Measurements from ENCODE around the gene PDCD1LG2.

PDCD1LG2 gene

GRCh38 chr9:5609226-5609596, 98.9 kb downstream of the PDCD1LG2 start:
- peak overlapping the region; percentile 66 for H3K4me3 ChIP-seq (ENCODE audit: low read length)
- no peaks in the 10 kb centered on the region for H3K27me3 ChIP-seq (ENCODE audit: low read depth, low read length)
- no peaks in the 10 kb centered on the region; the same call in 1 of the 2 replicates for H3K79me2 ChIP-seq (ENCODE audit: low read length)
- H3K36me3 ChIP-seq (replicated peaks; ENCODE audit: low read depth, low read length), result no peaks in the 10 kb centered on the region
- peaks cover 25% of the 10 kb centered on the region for H3K4me1 ChIP-seq (ENCODE audit: low read length)
- H2AFZ ChIP-seq (ENCODE audit: low read depth, low read length), result peak overlapping the region; percentile 2; the same call in 1 of the 2 replicates
- H3K4me2 ChIP-seq (ENCODE audit: low read length), result peak overlapping the region; percentile 74
- TF ChIP-seq CTCF (IDR thresholded peaks at IDR 0.05; ENCODE audit: low read depth, low read length) (no peak), EZH2phosphoT487 (IDR thresholded peaks at IDR 0.05; ENCODE audit: low read depth) (no peak)
- no peaks in the 10 kb centered on the region for H4K20me1 ChIP-seq (ENCODE audit: insufficient read depth, low read length)
- H3K27ac ChIP-seq (ENCODE audit: low read length), result peak overlapping the region; percentile 2; the same call in 1 of the 2 replicates
- H3K9ac ChIP-seq (ENCODE audit: low read length), result peak overlapping the region; percentile 46
- H3K9me3 ChIP-seq (ENCODE audit: insufficient read depth, low read length), result no peaks in the 10 kb centered on the region

- no peak overlapping the region for H3K4me3 ChIP-seq (ENCODE audit: low read length)
- no peak overlapping the region for H3K27ac ChIP-seq (ENCODE audit: low read length)
- H3K4me2 ChIP-seq (ENCODE audit: low read length), result no peak overlapping the region
- no peaks in the 10 kb centered on the region for H3K9me3 ChIP-seq (ENCODE audit: insufficient read depth, low read length)
- peaks cover 4% of the 10 kb centered on the region for H3K79me2 ChIP-seq (ENCODE audit: low read length)
- H3K27me3 ChIP-seq (ENCODE audit: low read depth, low read length), result no peaks in the 10 kb centered on the region
- H3K4me1 ChIP-seq (ENCODE audit: low read length), result peaks cover 33% of the 10 kb centered on the region
- no peak overlapping the region for H2AFZ ChIP-seq (ENCODE audit: low read depth, low read length)
- no peak overlapping the region for H3K9ac ChIP-seq (ENCODE audit: low read length)
- H4K20me1 ChIP-seq (ENCODE audit: insufficient read depth, low read length), result no peaks in the 10 kb centered on the region
- TF ChIP-seq EZH2phosphoT487 (IDR thresholded peaks at IDR 0.05; ENCODE audit: low read depth) (no peak), CTCF (IDR thresholded peaks at IDR 0.05; ENCODE audit: low read depth, low read length) (no peak)
- H3K36me3 ChIP-seq (replicated peaks; ENCODE audit: low read depth, low read length), result peaks cover 4% of the 10 kb centered on the region
Observed at GRCh38 chr9:5610491-5610890, 100.2 kb downstream of the PDCD1LG2 start.

GRCh38 chr9:5611321-5612184, 101.2 kb downstream of the PDCD1LG2 start:
- Histone ChIP-seq H3K27ac (ENCODE audit: low read length) (no peak overlapping the region), H3K4me1 (ENCODE audit: low read length) (peaks cover 38% of the 10 kb centered on the region), H3K4me2 (ENCODE audit: low read length) (no peak overlapping the region), H2AFZ (ENCODE audit: low read depth, low read length) (no peak overlapping the region), H4K20me1 (ENCODE audit: insufficient read depth, low read length) (no peaks in the 10 kb centered on the region), H3K27me3 (ENCODE audit: low read depth, low read length) (no peaks in the 10 kb centered on the region), H3K9me3 (ENCODE audit: insufficient read depth, low read length) (no peaks in the 10 kb centered on the region), H3K4me3 (ENCODE audit: low read length) (no peak overlapping the region), H3K36me3 (replicated peaks; ENCODE audit: low read depth, low read length) (peaks cover 11% of the 10 kb centered on the region), H3K79me2 (ENCODE audit: low read length) (peaks cover 13% of the 10 kb centered on the region), H3K9ac (ENCODE audit: low read length) (no peak overlapping the region)
- TF ChIP-seq EZH2phosphoT487 (IDR thresholded peaks at IDR 0.05; ENCODE audit: low read depth), result no peak
- TF ChIP-seq CTCF (IDR thresholded peaks at IDR 0.05; ENCODE audit: low read depth, low read length), result no peak

- Histone ChIP-seq H4K20me1 (ENCODE audit: insufficient read depth, low read length) (no peaks in the 10 kb centered on the region), H3K27ac (ENCODE audit: low read length) (no peak overlapping the region), H3K4me1 (ENCODE audit: low read length) (peaks cover 43% of the 10 kb centered on the region), H3K36me3 (replicated peaks; ENCODE audit: low read depth, low read length) (peaks cover 11% of the 10 kb centered on the region), H2AFZ (ENCODE audit: low read depth, low read length) (no peak overlapping the region), H3K9ac (ENCODE audit: low read length) (no peak overlapping the region), H3K9me3 (ENCODE audit: insufficient read depth, low read length) (no peaks in the 10 kb centered on the region), H3K4me2 (ENCODE audit: low read length) (no peak overlapping the region), H3K27me3 (ENCODE audit: low read depth, low read length) (no peaks in the 10 kb centered on the region), H3K4me3 (ENCODE audit: low read length) (no peak overlapping the region), H3K79me2 (ENCODE audit: low read length) (peaks cover 17% of the 10 kb centered on the region)
- TF ChIP-seq CTCF (IDR thresholded peaks at IDR 0.05; ENCODE audit: low read depth, low read length) (no peak), EZH2phosphoT487 (IDR thresholded peaks at IDR 0.05; ENCODE audit: low read depth) (no peak)
Observed at GRCh38 chr9:5612185-5612530, 101.8 kb downstream of the PDCD1LG2 start.
